ENCODE data around the gene HOXC6. TPM values are rescaled to one million over a fixed set of nuclear protein-coding genes. Genes with fewer than 3 reads are reported as not detected.
"Not testable (repeated sequence)": the region's sequence is repeated elsewhere in the genome, so short reads cannot be mapped to it uniquely, and the experiment has no call there.

Gene HOXC6
- total RNA-seq, 1 donor from 2014 or later = not detected

DNA sequence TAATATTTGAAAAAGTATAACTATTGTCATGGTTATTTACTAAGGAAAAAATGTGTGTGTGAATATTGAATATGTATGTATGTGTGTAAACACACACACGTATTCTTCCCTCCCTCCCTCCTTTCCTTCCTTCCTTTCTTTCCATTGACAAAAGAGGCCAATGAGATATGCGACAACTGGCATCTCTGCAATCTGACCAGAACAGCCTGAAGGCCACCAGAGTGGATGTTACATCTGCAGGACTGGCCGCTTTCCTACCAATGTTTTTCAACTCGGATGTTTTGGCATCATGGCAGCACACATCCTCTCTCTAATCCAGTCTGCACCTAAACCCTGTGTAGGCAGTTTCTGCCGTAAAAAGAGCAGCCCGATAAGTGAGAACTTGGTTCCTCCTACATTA, 46.1 kb downstream of the HOXC6 start:
- DNase-seq (ENCODE audit: extremely low spot score, unreplicated experiment) = no peak
- H3K27ac Mint-ChIP-seq (ENCODE audit: unreplicated experiment) = no peak overlapping the region
- H3K36me3 Mint-ChIP-seq (ENCODE audit: unreplicated experiment) = no peaks in the 10 kb centered on the region
- H3K4me3 Mint-ChIP-seq (ENCODE audit: unreplicated experiment) = no peak overlapping the region
- H3K9me3 Mint-ChIP-seq (ENCODE audit: unreplicated experiment) = no peaks in the 10 kb centered on the region
- H3K4me1 Mint-ChIP-seq (ENCODE audit: unreplicated experiment) = no peaks in the 10 kb centered on the region
- TF ChIP-seq, protein P1, sequence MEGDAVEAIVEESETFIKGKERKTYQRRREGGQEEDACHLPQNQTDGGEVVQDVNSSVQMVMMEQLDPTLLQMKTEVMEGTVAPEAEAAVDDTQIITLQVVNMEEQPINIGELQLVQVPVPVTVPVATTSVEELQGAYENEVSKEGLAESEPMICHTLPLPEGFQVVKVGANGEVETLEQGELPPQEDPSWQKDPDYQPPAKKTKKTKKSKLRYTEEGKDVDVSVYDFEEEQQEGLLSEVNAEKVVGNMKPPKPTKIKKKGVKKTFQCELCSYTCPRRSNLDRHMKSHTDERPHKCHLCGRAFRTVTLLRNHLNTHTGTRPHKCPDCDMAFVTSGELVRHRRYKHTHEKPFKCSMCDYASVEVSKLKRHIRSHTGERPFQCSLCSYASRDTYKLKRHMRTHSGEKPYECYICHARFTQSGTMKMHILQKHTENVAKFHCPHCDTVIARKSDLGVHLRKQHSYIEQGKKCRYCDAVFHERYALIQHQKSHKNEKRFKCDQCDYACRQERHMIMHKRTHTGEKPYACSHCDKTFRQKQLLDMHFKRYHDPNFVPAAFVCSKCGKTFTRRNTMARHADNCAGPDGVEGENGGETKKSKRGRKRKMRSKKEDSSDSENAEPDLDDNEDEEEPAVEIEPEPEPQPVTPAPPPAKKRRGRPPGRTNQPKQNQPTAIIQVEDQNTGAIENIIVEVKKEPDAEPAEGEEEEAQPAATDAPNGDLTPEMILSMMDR (IDR thresholded peaks at IDR 0.05) = no peak
- peaks cover 48% of the 10 kb centered on the region for H3K27me3 Mint-ChIP-seq (ENCODE audit: unreplicated experiment)

DNA sequence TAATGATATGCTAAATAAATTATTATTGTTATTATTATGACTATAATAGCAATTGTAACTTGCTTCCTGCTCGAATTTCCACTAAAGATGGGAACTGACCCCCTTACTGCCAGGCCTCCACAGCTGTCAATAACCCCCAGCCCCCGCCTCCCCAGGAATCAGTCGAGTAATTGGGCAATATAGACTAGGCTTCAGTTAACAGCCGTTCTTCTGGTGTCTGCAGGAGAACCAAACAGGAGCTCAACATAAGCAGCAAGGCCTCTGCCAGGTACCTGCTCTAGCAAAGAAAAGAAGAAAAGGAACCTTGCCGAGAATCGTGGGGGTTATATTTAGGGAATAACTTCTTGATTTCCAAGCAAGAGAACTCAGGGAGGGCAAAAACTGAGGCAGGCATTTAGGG, 47.2 kb downstream of the HOXC6 start:
- Mint-ChIP-seq H3K36me3 (ENCODE audit: unreplicated experiment) (no peaks in the 10 kb centered on the region), H3K4me3 (ENCODE audit: unreplicated experiment) (no peak overlapping the region), H3K9me3 (ENCODE audit: unreplicated experiment) (no peaks in the 10 kb centered on the region), H3K4me1 (ENCODE audit: unreplicated experiment) (no peaks in the 10 kb centered on the region), H3K27me3 (ENCODE audit: unreplicated experiment) (peaks cover 52% of the 10 kb centered on the region), H3K27ac (ENCODE audit: unreplicated experiment) (no peak overlapping the region)
- TF ChIP-seq, protein P1 (IDR thresholded peaks at IDR 0.05) = no peak
- DNase-seq (ENCODE audit: extremely low spot score, unreplicated experiment) = no peak

DNA sequence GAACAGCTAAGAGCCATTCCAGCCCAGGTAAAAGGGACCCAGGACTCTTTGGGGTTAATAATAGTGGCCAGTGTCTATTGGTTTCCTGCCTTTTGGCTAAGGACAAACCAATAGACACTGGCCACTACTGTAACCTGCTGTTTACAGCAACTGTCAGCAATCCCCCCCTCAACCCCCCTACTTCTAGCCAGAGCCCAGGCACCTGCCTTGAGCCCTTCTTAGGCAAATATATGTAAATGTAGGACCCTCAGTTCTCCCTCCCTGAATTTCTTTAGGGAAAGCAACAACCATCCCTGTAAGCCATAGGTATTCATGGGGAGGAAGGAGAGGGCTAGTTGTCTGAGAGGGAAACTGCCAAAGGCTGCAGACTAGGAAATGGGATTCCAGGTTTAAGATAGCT, 47.7 kb downstream of the HOXC6 start:
- no peak overlapping the region for H3K4me3 Mint-ChIP-seq (ENCODE audit: unreplicated experiment)
- TF ChIP-seq, protein P1 (IDR thresholded peaks at IDR 0.05) = no peak
- no peaks in the 10 kb centered on the region for H3K9me3 Mint-ChIP-seq (ENCODE audit: unreplicated experiment)
- no peaks in the 10 kb centered on the region for H3K36me3 Mint-ChIP-seq (ENCODE audit: unreplicated experiment)
- H3K27me3 Mint-ChIP-seq (ENCODE audit: unreplicated experiment) = peaks cover 54% of the 10 kb centered on the region
- H3K4me1 Mint-ChIP-seq (ENCODE audit: unreplicated experiment) = no peaks in the 10 kb centered on the region
- no peak overlapping the region for H3K27ac Mint-ChIP-seq (ENCODE audit: unreplicated experiment)
- DNase-seq (ENCODE audit: extremely low spot score, unreplicated experiment) = no peak

DNA sequence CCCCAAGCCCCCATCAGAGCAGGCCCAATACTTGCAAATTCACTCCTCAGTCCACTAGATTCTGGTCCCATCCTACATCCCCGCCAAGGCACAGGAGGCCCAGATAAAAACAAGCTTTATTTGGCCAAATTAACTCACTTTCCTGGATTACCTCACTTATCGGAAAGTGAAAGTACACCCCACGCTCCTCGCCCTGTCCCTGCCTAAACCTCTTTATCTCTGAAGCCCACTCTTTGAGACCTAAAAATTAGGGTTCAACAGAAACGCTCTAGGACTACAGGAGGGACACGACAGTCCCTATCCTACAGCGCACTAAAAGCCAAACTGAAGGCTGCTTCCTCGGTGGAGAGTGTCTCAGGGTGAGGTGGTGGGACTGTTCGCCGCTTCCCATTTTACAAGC, 49.6 kb downstream of the HOXC6 start:
- H3K4me1 Mint-ChIP-seq (ENCODE audit: unreplicated experiment); H3K36me3 Mint-ChIP-seq (ENCODE audit: unreplicated experiment); DNase-seq (ENCODE audit: extremely low spot score, unreplicated experiment); H3K27ac Mint-ChIP-seq (ENCODE audit: unreplicated experiment); H3K4me3 Mint-ChIP-seq (ENCODE audit: unreplicated experiment); H3K9me3 Mint-ChIP-seq (ENCODE audit: unreplicated experiment): not testable (repeated sequence)
- H3K27me3 Mint-ChIP-seq (ENCODE audit: unreplicated experiment) = peaks cover 62% of the 10 kb centered on the region

DNA sequence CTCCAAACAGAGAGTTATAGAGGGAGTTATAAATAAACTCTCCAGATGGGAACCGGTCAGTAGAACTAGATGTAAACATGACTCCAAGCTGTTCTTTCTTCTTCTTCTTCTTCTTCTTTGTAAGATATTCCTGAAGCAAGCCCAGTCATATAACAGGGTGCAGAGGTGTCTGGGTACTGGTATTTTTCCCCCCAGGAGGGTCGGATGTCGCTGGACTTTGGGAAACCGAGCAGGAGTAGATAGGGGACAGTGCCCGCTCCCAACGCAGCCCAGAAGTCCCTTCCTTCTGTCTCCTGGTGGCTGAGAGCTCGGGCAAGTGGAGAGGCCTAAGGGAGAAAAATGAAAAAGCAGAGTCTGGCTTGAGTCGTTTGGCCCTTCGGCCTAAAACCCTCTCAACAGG, 50.9 kb downstream of the HOXC6 start:
- H3K27me3 Mint-ChIP-seq (ENCODE audit: unreplicated experiment) = peaks cover 74% of the 10 kb centered on the region
- H3K27ac Mint-ChIP-seq (ENCODE audit: unreplicated experiment); DNase-seq (ENCODE audit: extremely low spot score, unreplicated experiment); H3K36me3 Mint-ChIP-seq (ENCODE audit: unreplicated experiment); H3K9me3 Mint-ChIP-seq (ENCODE audit: unreplicated experiment); H3K4me1 Mint-ChIP-seq (ENCODE audit: unreplicated experiment); H3K4me3 Mint-ChIP-seq (ENCODE audit: unreplicated experiment): not testable (repeated sequence)

Small RNA genes within 50 kb of the gene (microRNA-seq; reads per million reads assigned to microRNA genes)
- gene MIR196A2 (ENCODE audit: unreplicated experiment) (not detected), gene MIR615 (ENCODE audit: unreplicated experiment) (not detected)

Other genes starting within 250 kb of the HOXC6 start
- gene HOXC13, start 89.6 kb upstream of the HOXC6 start, total RNA-seq = not detected in 2 replicates
- not detected in 2 replicates for gene HOXC12, start 73.5 kb upstream of the HOXC6 start, total RNA-seq
- not detected in 2 replicates for gene HOXC11, start 55.3 kb upstream of the HOXC6 start, total RNA-seq
- gene HOTAIR, start 53.5 kb upstream of the HOXC6 start, total RNA-seq = not detected in 2 replicates
- gene HOXC10, start 43.3 kb upstream of the HOXC6 start, total RNA-seq = not detected in 2 replicates
- not detected in 2 replicates for gene HOXC9, start 28.3 kb upstream of the HOXC6 start, total RNA-seq
- gene HOXC8, start 19.5 kb upstream of the HOXC6 start, total RNA-seq = not detected in 2 replicates
- gene HOXC5, start 4.6 kb downstream of the HOXC6 start, total RNA-seq = not detected in 2 replicates
- gene HOXC4, start 25.4 kb downstream of the HOXC6 start, total RNA-seq = not detected in 2 replicates
- 33.8 and 34.5 TPM in 2 replicates for gene SMUG1, start 160.5 kb downstream of the HOXC6 start, total RNA-seq

Measured in osteocyte (in vitro differentiated cells).